Non-pigmented ciliary epithelial cell (primary cell): ENCODE results near the gene GNAI2.
"Not testable (repeated sequence)": the region's sequence is repeated elsewhere in the genome, so short reads cannot be mapped to it uniquely, and the experiment has no call there.

ENCODE experiments used
- DNase-seq: peaks from one replicate; pipeline ENCODE4 v3.0.0-alpha.2; 2010; ENCODE audit warnings: low read depth

Gene GNAI2

GRCh38 chr3:50245251-50245745, 9.3 kb downstream of the GNAI2 start:
- no peak for DNase-seq

DNA sequence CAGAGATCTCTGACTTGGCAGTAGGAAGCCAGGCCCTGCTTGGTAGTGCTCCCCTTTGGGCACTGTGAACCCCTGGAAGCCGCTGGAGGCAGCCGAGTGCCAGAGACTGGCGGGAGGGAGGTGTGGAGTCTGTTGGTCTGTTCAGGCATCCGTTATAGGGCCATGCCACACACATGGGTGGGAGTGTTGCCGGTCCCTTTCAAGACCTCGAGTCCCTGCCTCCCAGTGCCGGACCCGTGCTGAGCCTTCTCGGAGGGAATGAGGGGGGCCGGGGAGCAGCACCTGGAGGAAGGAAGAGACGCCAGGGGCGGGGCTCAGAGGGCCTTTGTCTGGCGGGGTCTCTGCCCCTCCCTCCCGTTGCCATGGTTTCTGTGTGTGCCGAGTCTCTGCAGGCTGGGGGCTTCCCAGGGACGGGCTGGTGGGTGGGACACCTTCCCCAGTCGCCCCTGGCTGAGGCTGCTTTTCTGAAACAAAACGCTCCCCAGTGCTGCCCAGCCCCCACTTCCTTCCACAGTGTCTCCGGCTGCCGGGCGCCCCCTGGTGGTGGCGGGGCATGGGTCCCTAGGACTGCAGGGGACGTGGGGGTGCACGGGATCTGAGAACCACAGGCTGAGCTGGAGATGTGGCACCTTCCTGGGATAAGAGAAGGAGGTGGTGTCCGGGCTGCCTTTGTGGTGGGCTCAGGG, 10.0 kb downstream of the GNAI2 start:
- no peak for DNase-seq

DNA sequence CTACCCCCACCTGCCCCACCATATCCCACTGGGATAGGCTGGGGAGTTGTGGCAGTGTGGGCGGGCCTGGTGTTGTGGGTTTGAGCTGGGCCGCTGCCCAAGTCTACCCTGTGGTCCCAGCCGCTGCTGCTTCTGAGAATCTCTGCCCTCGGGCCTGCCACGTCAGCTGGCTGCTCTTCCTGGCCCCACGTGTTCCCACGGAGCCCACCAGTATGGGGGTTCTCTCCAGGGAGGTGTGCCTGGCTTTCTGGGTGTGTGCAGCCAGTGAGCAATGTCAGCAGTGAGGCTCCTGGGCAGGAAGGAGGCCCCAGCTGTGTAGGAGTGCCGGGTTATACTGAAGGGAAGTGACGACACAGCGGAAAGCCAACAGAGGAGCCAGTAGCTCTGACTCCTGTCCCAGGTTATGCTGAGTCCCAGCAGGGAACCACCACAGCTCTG, 10.5 kb downstream of the GNAI2 start:
- peak; percentile 93 for DNase-seq

DNA sequence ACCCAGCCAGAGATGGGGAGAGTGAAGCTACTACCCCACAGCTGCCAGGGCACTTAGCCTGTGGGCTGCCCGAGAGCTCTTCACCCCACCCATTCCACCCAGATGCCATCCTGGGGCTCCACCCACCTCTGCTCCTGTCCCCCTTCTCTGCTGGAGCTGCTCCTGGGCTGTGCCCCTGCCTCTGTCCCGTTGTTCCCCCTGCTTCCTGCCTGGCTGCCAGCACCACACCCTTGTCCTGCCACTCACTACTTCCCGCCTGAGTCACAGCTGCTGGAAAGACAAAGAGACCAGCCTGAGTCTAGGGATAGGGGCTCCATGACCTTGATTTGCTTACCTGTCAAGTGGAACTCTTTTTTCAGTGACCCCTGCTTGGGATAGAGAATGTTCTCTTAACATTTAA, 12.4 kb downstream of the GNAI2 start:
- DNase-seq: no peak

DNA sequence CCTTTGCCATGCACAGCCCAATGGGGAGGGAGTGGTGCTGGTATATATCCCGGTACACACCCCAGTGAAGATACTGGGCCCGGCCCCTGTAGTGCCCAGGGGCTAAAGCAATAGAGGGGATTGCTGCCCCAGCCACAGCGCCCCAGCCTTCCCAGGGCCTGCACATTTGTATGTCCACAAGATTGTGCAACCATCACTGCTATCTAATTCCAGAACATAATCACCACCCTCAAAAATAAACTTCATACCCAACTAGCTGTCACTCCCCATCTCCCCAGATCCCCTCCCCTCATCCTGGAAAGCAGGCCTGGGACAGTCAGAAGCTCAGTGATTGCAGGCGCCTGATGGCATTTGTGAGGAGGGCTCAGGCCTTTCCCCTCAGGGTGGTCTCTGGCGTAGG, 13.5 kb downstream of the GNAI2 start:
- DNase-seq: no peak

GRCh38 chr3:50250514-50250913, 14.5 kb downstream of the GNAI2 start:
- DNase-seq: no peak

DNA sequence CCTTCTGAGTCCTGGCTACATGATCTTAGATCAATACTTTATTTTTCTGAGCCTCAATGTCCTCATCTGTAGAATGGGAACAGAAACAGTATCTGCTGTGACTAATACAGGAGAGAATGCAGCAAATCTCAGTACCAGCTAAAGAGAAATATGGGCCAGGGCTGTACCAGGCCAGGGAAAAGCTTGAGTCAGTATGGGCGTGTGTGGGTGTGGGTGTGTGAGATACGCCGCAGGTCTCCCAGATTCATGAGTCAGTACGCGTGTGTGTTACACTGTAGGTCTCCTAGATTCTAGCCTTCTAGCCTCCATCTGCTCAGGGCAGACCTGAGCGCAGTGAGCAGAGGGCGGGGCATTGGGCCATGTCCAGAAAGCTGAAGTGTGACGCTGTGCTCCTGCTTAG, 15.2 kb downstream of the GNAI2 start:
- peak; percentile 87 for DNase-seq

DNA sequence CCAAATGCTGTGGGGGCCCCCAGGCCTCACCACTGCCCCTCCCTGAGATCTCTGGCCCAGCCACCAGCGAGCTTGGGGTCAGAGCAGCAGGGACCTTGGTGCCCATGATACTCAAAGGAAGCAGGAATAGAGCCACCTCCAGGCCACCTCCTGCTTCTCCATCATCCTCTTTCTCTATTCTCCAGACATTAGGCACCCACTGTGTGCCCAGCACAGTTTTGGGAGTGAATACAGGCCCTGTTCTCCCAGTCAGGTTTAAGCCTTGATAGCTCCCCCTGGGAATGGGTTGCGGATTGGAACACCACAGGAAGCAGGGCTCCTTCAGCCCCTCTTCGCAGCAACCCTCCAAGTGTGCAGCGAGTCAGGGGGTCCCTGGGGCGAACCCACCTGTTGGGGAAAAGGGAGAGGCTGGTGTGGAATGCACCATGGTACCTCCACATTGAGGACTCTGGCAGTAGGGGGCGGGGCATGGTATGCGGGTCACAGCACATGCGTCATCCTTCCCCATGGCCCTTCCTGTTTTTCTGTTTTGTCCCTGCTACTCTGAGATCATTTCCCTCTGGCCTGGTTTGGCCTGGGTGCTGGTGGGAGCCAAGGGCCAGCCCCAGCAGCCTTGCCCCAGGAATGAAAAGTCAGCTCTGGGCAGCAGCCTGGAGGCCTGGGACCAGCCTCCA, 18.7 kb downstream of the GNAI2 start:
- no peak for DNase-seq

GRCh38 chr3:50255251-50255615, 19.2 kb downstream of the GNAI2 start:
- DNase-seq: no peak

- no peak for DNase-seq
Measured at GRCh38 chr3:50256978-50257890, 21.2 kb downstream of the GNAI2 start.

DNA sequence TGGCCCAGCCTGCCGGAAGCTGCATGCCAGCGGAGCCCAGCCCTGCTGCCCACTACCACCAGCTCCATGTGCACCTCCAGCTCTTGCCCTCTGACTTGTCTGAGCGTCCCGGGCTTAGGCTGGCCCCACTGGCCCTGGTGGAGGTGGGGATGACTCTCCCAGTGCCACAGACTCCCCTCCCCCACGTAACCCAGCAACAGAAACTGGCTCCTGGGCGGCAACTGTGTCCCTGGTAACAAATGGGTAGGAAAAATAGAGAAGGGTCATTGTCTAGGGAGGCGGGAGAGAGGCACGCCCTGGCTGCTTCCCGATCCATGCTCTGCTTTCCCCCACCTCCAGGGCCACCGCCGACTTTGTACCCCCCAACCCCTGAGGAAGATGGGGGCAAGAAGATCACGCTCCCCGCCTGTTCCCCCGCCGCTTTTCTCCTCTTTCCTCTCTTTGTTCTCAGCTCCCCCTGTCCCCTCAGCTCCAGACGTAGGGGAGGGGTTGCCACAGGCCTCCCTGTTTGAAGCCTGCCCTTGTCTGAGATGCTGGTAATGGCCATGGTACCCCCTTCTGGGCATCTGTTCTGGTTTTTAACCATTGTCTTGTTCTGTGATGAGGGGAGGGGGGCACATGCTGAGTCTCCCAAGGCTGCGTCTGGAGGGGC, 22.2 kb downstream of the GNAI2 start:
- no peak for DNase-seq

GRCh38 chr3:50258979-50259378, 23.0 kb downstream of the GNAI2 start:
- no peak for DNase-seq

GRCh38 chr3:50259432-50260026, 23.5 kb downstream of the GNAI2 start:
- DNase-seq: no peak

GRCh38 chr3:50260027-50260941, 24.3 kb downstream of the GNAI2 start:
- DNase-seq: no peak

DNA sequence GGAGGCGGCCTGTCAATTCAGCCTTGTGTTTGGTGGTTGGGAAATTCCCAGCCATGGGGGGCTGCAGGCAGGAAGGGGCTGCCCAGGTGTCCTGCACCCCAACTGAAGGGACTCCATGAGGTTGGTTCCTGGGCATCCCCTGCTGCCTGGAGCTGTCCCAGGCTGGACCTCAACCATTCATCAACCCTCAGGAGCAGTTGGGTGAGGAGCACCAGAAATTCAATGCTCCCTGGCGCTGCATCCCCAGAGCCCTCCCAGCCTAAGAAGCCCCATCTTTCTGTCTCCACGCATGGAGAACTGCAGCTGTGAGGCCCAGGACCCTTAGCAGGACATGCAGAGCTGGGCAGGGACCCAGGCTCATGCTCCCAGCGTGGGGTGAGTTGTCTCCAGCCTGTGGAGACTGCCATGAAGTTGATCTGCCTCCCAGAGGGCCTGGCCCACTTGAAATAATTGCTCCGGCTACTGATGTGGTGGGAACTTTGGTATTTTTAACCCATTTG, 25.0 kb downstream of the GNAI2 start:
- no peak for DNase-seq

DNA sequence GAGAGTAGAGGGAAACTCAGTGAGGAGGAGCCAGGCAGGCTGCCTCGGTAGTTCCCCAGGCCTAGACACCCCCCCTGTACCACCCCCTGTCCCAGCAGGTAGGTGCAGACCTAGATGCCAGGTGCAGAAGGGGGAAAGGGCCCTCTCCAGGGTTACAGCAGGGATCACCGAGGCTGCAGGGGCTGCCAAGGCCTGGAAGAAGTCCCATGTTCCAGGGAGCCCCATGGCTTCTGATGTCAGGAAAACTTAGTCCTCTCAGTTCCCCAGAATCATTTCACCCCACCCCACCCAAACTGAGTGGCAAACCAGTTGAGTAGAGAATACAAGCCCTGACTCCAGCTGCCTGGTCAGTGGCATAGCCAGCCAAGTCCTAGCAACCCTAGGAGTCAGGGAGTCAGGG, 25.5 kb downstream of the GNAI2 start:
- no peak for DNase-seq

DNA sequence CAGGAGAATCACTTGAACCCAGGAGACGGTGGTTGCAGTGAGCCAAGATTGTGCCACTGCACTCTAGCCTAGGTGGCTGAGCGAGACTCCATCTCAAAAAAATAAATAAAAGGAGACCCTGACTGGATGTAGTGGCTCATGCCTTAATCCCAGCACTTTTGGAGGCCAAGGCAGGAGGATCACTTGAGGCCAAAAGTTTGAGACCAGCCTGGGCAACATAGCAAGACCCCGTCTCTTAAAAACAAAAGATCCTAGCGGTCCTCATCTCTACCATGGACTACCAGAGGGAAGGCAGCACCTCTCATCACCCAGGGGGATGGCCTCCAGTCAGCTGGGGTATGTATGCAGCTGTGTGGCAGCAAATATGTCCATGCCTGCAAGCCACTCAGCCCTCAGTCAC, 26.2 kb downstream of the GNAI2 start:
- DNase-seq: not testable (repeated sequence)

DNA sequence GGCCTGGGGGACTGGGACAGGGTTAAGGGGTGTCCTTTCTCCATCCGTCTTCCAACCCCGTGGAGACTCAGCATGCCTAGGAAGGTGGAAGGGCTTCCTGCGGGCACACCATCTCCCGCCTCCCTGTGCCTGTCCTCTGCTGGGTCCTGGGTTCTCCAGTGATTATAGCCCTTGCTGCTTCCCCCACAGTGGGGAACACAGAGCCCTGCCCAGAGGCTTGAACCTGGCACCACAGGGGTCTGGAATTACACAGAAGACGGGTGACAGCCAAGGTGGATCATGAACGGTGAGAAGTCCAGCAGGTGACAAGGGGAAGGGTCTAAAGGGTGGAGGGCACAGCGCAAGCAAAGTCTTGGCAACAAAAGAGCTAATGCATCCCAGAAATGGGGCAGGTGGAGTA, 26.8 kb downstream of the GNAI2 start:
- DNase-seq: no peak

- DNase-seq: no peak
Measured at GRCh38 chr3:50263478-50264382, 27.7 kb downstream of the GNAI2 start.
